ENCODE measurements around the gene POTEG.
"Not testable (repeated sequence)": the region's sequence is repeated elsewhere in the genome, so short reads cannot be mapped to it uniquely, and the experiment has no call there.

DNA sequence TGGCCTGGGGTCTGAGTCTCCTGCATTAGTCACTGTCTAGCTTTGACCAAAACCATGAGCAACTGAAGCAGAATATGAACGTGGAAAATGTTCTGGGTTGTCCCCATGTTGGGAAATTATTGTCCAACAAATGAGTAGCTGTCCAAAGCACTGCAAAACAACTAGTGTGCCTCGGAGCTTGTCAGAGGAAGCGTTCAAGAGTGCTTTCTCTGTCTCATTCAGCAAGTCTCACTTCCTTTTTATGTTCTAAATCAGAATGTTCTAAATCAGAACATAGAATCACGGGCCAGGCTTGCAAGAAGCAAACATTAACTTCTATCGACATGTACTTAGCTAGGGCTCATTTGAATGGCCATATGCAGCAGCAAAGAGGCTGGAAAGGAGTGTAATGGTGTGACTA is 5.1 kb upstream of the POTEG start:
- not testable (repeated sequence) for TF ChIP-seq ZIC2 (tag by site-specific recombination; IDR thresholded peaks at IDR 0.05); MEIS1 (CRISPR knock-in tag; IDR thresholded peaks at IDR 0.05; ENCODE audit: borderline replicate concordance)

Data from HEK293 (cell line).